IMR-90 (cell line): ENCODE data around the gene SMIM21. TPM values are rescaled to one million over a fixed set of nuclear protein-coding genes. Genes with fewer than 3 reads are reported as not detected.

ENCODE experiments used
- ATAC-seq: fragments of 200-7000 bp; cut with Tn5 transposase; 2 replicates; pipeline ENCODE4 v1.9.1; 2020; ENCODE audit warnings: low read depth, mild to moderate bottlenecking, moderate library complexity
- BruUV-seq: library from RNA; stranded (reverse); fragments of 400-500 nt; replicated peaks from 2 replicates; lab custom pipeline; 2021; lab: Mats Ljungman, UMichigan
- CTCF ChIA-PET: fragments of 300-600 bp; formaldehyde crosslinking; extraction: SDS; loops from one replicate; lab custom pipeline; 2021; ENCODE audit warnings: antibody characterized with exemption; lab: Yijun Ruan, JAX
- POLR2A ChIA-PET: fragments of 300-600 bp; sonication (Branson Sonifier 250); formaldehyde crosslinking; loops from one replicate; lab custom pipeline; 2022; ENCODE audit warnings: antibody characterized with exemption; ENCODE audit not compliant: unreplicated experiment; lab: Charles Lee
- DNase-seq: peaks from one replicate; pipeline ENCODE4 v3.0.0; 2013
- H2AFZ ChIP-seq: replicated peaks from 2 replicates; pipeline ENCODE3; 2013; ENCODE audit warnings: low read length, mild to moderate bottlenecking; ENCODE audit not compliant: poor library complexity
- H2AK5ac ChIP-seq: 2 replicates; pipeline ENCODE4 v1.6.1; 2013; ENCODE audit warnings: low read depth, low read length, inconsistent platforms
- H2AK9ac ChIP-seq: replicated peaks from 2 replicates; pipeline ENCODE3; 2013; ENCODE audit warnings: mild to moderate bottlenecking, low read depth, low read length, moderate library complexity; ENCODE audit not compliant: poor library complexity
- H2BK120ac ChIP-seq: 2 replicates; pipeline ENCODE4 v1.6.1; 2013; ENCODE audit warnings: low read depth, low read length, inconsistent platforms
- H2BK15ac ChIP-seq: 3 replicates; pipeline ENCODE4 v1.6.1; 2013; ENCODE audit warnings: low read depth, low read length, inconsistent platforms
- H2BK20ac ChIP-seq: 2 replicates; pipeline ENCODE4 v1.6.1; 2013; ENCODE audit warnings: low read depth, mild to moderate bottlenecking, inconsistent platforms, low read length, moderate library complexity
- H2BK5ac ChIP-seq: 2 replicates; pipeline ENCODE4 v1.6.1; 2013; ENCODE audit warnings: mild to moderate bottlenecking, low read depth, low read length, inconsistent platforms; ENCODE audit not compliant: poor library complexity, severe bottlenecking
- H3K14ac ChIP-seq: replicated peaks from 2 replicates; pipeline ENCODE4 v1.6.1; 2013; ENCODE audit warnings: low read depth, low read length, inconsistent platforms
- H3K18ac ChIP-seq: 2 replicates; pipeline ENCODE4 v1.6.1; 2013; ENCODE audit warnings: low read depth, low read length, control low read depth
- H3K23ac ChIP-seq: 2 replicates; pipeline ENCODE4 v1.6.1; 2013; ENCODE audit warnings: low read depth, low read length, inconsistent platforms
- H3K27ac ChIP-seq: 2 replicates; pipeline ENCODE4 v1.5.1; 2013; ENCODE audit warnings: mild to moderate bottlenecking, control low read depth, low read length; ENCODE audit not compliant: insufficient read depth
- H3K27me3 ChIP-seq: 2 replicates; pipeline ENCODE4 v1.6.1; 2013; ENCODE audit warnings: low read length; ENCODE audit not compliant: control insufficient read depth, insufficient read depth
- H3K36me3 ChIP-seq: 2 replicates; pipeline ENCODE4 v1.6.1; 2013; ENCODE audit warnings: low read length, mixed read lengths; ENCODE audit not compliant: control insufficient read depth, insufficient read depth
- H3K4ac ChIP-seq: 2 replicates; pipeline ENCODE4 v1.6.1; 2013; ENCODE audit warnings: low read depth, low read length, inconsistent platforms
- H3K4me1 ChIP-seq: 2 replicates; pipeline ENCODE4 v1.6.1; 2013; ENCODE audit warnings: low read length, mixed read lengths; ENCODE audit not compliant: control insufficient read depth, insufficient read depth
- H3K4me2 ChIP-seq: 2 replicates; pipeline ENCODE4 v1.6.1; 2013; ENCODE audit warnings: low read depth, mild to moderate bottlenecking, control low read depth, low read length, moderate library complexity
- H3K4me3 ChIP-seq: 2 replicates; pipeline ENCODE4 v1.5.1; 2013; ENCODE audit warnings: low read depth, mild to moderate bottlenecking, control low read depth, low read length, moderate library complexity; ENCODE audit not compliant: insufficient read depth
- H3K56ac ChIP-seq: 2 replicates; pipeline ENCODE4 v1.6.1; 2013; ENCODE audit warnings: low read length, inconsistent platforms; ENCODE audit not compliant: insufficient read depth; ENCODE audit errors: extremely low read depth
- H3K79me1 ChIP-seq, 2 experiments: 2 replicates each; pipeline ENCODE4 v1.6.1; 2013; ENCODE audit warnings: low read length in 2 of 2, inconsistent platforms in 1 of 2, low read depth in 1 of 2
- H3K9ac ChIP-seq: 2 replicates; pipeline ENCODE4 v1.6.1; 2013; ENCODE audit warnings: low read depth, low read length, control low read depth
- H3K9me1 ChIP-seq: 2 replicates; pipeline ENCODE4 v1.6.1; 2013; ENCODE audit warnings: low read length, inconsistent platforms; ENCODE audit not compliant: insufficient read depth
- H3K9me3 ChIP-seq: 2 replicates; pipeline ENCODE4 v1.6.1; 2013; ENCODE audit warnings: low read length; ENCODE audit not compliant: control insufficient read depth, insufficient read depth
- H4K20me1 ChIP-seq: 2 replicates; pipeline ENCODE4 v1.6.1; 2013; ENCODE audit warnings: low read length, inconsistent platforms; ENCODE audit not compliant: insufficient read depth
- H4K5ac ChIP-seq: 2 replicates; pipeline ENCODE4 v1.6.1; 2013; ENCODE audit warnings: mild to moderate bottlenecking, low read depth, low read length, control low read depth
- H4K8ac ChIP-seq, 2 experiments: 2 replicates each; pipeline ENCODE4 v1.6.1; 2013; ENCODE audit warnings: low read depth in 2 of 2, low read length in 2 of 2, control low read depth in 1 of 2, inconsistent platforms in 1 of 2
- H4K91ac ChIP-seq: 2 replicates; pipeline ENCODE4 v1.6.1; 2013; ENCODE audit warnings: low read depth, low read length, inconsistent platforms; ENCODE audit not compliant: insufficient read depth
- BHLHE40 ChIP-seq: fragments of 150-350 bp; IDR thresholded peaks from 2 replicates; pipeline ENCODE4 v1.6.1; 2016; ENCODE audit warnings: mild to moderate bottlenecking, low read depth, low read length
- CHD1 ChIP-seq: IDR thresholded peaks from 2 replicates; pipeline ENCODE4 v1.6.1; 2012; ENCODE audit warnings: low read depth, low read length, improper control_type of control experiment
- RCOR1 ChIP-seq: IDR thresholded peaks from 2 replicates; pipeline ENCODE4 v1.6.1; 2012; ENCODE audit warnings: mild to moderate bottlenecking, low read length, improper control_type of control experiment; ENCODE audit not compliant: insufficient replicate concordance
- SMC3 ChIP-seq: fragments of 150-350 bp; IDR thresholded peaks from 2 replicates; pipeline ENCODE4 v1.6.1; 2016; ENCODE audit warnings: low read depth, mild to moderate bottlenecking, antibody characterized with exemption, low read length, moderate library complexity
- WGBS, 2 experiments: methylation state at CpG; one replicate each; pipeline versions ENCODE4 v1.1.5 to v1.1.7; 2013; ENCODE audit warnings: missing lambda C conversion rate in 2 of 2; ENCODE audit not compliant: insufficient read length in 1 of 2; ENCODE audit errors: extremely low coverage in 2 of 2; 5-methylcytosine and 5-hydroxymethylcytosine counted together
- dilution Hi-C: fragments of 300-500 bp; cut with HindIII; formaldehyde crosslinking; loops from one replicate; pipeline ENCODE4 v1.14.3; 2018; ENCODE audit warnings: low sequenced_read_pairs; ENCODE audit not compliant: unreplicated experiment
- in situ Hi-C: fragments of 300-500 bp; cut with MboI; formaldehyde crosslinking; loops from 3 replicates; pipeline ENCODE4 v1.14.3; 2019; ENCODE audit warnings: low sequenced_read_pairs, inconsistent platforms, mixed read lengths
- intact Hi-C: fragments of 100-400 bp; cut with micrococcal nuclease; formaldehyde crosslinking; loops from 2 replicates; pipeline ENCODE4 v1.10.0; 2022
- polyA plus RNA-seq, 3 experiments: library from polyadenylated mRNA; depleted of rRNA; stranded (reverse); fragments of >200 nt; gene quantifications; 2 replicates each; pipeline ENCODE4 v1.2.3, GENCODE V29; 2012; ENCODE audit warnings: low replicate concordance in 1 of 3
- total RNA-seq: library from RNA; depleted of rRNA; stranded (reverse); fragments of >200 nt; gene quantifications from 2 replicates; pipeline ENCODE4 v1.2.3, GENCODE V29; 2012
- TF ChIP-seq, protein P1 (sequence below): conservative IDR thresholded peaks from 2 replicates; pipeline ENCODE4 v1.5.1; 2012; ENCODE audit warnings: mild to moderate bottlenecking, low read depth, low read length, improper control_type of control experiment

SMIM21 gene
- total and polyA plus RNA-seq, 2 of the 4 experiments (the other 2 are of a cell fraction): not detected

DNA sequence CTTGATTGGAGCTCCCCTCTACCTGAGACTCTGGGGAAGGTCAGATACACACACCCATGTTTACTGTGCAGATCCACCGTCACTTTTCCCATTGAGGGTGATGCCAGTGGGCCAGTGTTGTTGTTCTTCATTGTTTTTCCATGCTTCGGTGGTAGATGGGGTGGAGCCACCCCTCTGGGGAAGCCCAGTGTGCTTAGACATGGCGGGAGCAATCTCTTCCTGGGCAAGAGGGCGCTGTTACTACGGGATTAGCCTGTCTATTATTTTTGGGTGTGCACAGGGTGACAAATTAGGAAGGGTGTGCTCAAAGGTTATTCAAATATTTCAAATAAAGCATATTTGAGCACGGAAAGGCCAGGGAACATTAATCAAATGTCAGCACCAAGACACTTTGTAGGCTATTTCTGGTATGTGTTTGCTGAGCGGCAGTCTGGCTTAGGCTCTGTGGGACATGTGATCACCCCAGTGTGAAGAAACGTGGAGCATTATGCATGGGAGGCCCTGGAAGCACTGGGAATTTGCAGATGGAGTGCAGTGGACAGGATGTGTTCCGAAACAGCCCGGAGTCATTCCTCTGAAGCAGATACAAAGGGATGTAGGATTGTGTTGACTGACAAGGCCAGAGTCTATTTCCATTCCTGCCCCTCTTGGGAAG is 34.8 kb upstream of the SMIM21 start:
- CTCF ChIA-PET: no interaction called here

More for the DNA sequence above, 34.8 kb upstream of the SMIM21 start:
- H2BK5ac ChIP-seq: no peak overlapping the region
- H3K9ac ChIP-seq: no peak overlapping the region
- H3K4ac ChIP-seq: no peak overlapping the region
- H3K4me1 ChIP-seq: no peaks in the 10 kb centered on the region
- no peak overlapping the region for H2AK9ac ChIP-seq
- TF ChIP-seq RCOR1: no peak
- no peak for TF ChIP-seq SMC3
- TF ChIP-seq, protein P1, sequence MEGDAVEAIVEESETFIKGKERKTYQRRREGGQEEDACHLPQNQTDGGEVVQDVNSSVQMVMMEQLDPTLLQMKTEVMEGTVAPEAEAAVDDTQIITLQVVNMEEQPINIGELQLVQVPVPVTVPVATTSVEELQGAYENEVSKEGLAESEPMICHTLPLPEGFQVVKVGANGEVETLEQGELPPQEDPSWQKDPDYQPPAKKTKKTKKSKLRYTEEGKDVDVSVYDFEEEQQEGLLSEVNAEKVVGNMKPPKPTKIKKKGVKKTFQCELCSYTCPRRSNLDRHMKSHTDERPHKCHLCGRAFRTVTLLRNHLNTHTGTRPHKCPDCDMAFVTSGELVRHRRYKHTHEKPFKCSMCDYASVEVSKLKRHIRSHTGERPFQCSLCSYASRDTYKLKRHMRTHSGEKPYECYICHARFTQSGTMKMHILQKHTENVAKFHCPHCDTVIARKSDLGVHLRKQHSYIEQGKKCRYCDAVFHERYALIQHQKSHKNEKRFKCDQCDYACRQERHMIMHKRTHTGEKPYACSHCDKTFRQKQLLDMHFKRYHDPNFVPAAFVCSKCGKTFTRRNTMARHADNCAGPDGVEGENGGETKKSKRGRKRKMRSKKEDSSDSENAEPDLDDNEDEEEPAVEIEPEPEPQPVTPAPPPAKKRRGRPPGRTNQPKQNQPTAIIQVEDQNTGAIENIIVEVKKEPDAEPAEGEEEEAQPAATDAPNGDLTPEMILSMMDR: no peak
- TF ChIP-seq BHLHE40: no peak
- no peak for TF ChIP-seq CHD1
- ATAC-seq (no peak), DNase-seq (no peak)
- WGBS, 2 experiments: 29% methylated on average over 1 of the region's 10 CpGs; no CpG with 5 or more reads in 1 of the 2 experiments
- no peak overlapping the region for H3K4me3 ChIP-seq
- H4K8ac ChIP-seq: no peak overlapping the region
- H2BK20ac ChIP-seq: no peak overlapping the region
- dilution Hi-C loops (no loop called here), intact Hi-C loops (no loop called here), in situ Hi-C loops (no loop called here)
- H3K56ac ChIP-seq: no peak overlapping the region
- H3K27me3 ChIP-seq: no peaks in the 10 kb centered on the region
- no peak overlapping the region for H4K5ac ChIP-seq
- H3K27ac ChIP-seq: no peak overlapping the region
- H2BK15ac ChIP-seq: no peak overlapping the region
- no peaks in the 10 kb centered on the region for H3K36me3 ChIP-seq
- no peak overlapping the region for H2BK120ac ChIP-seq
- H3K4me2 ChIP-seq: no peak overlapping the region
- no peak overlapping the region for H3K23ac ChIP-seq
- no TSS peak for BruUV-seq
- H3K18ac ChIP-seq: no peak overlapping the region
- no peaks in the 10 kb centered on the region for H4K20me1 ChIP-seq
- H4K91ac ChIP-seq: no peak overlapping the region
- H3K9me3 ChIP-seq: no peaks in the 10 kb centered on the region
- H2AFZ ChIP-seq: no peak overlapping the region
- no peaks in the 10 kb centered on the region for H3K79me1 ChIP-seq
- H3K9me1 ChIP-seq: no peaks in the 10 kb centered on the region; the same call in 1 of the 2 replicates
- H3K14ac ChIP-seq: no peak overlapping the region
- POLR2A ChIA-PET: no interaction called here
- H2AK5ac ChIP-seq: no peak overlapping the region
